ENCODE results near the gene APCDD1. TPM values are rescaled to one million over a fixed set of nuclear protein-coding genes. Genes with fewer than 3 reads are reported as not detected.

The APCDD1 gene
- total RNA-seq, 2 experiments from 2014 or later = not detected

DNA sequence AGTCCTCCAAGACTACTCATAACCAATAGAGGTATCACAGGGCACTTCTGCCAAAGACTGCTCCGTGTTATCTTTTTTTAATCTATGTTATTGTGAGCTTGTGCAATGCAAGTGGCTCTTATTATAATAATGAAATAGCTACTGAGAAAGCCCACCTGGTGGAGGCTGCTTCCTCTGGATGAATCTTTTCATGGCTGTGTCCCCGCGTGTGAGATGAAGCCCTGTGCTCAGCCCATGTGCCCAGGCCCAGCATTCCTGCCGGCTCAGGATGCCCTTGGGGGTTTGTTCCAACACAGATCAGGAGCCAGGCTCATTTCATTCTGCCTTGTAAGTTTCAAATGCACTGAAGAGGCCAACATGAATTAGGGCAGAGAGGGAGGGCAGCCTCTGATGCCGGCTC is 18.7 kb downstream of the APCDD1 start:
- peaks cover 10 to 15% of the 10 kb centered on the region in 2 experiments for H3K27me3 ChIP-seq (ENCODE audit: control insufficient read depth in 1 of 2, insufficient read depth in 2 of 2, low read length in 2 of 2)
- TF ChIP-seq, protein P1, sequence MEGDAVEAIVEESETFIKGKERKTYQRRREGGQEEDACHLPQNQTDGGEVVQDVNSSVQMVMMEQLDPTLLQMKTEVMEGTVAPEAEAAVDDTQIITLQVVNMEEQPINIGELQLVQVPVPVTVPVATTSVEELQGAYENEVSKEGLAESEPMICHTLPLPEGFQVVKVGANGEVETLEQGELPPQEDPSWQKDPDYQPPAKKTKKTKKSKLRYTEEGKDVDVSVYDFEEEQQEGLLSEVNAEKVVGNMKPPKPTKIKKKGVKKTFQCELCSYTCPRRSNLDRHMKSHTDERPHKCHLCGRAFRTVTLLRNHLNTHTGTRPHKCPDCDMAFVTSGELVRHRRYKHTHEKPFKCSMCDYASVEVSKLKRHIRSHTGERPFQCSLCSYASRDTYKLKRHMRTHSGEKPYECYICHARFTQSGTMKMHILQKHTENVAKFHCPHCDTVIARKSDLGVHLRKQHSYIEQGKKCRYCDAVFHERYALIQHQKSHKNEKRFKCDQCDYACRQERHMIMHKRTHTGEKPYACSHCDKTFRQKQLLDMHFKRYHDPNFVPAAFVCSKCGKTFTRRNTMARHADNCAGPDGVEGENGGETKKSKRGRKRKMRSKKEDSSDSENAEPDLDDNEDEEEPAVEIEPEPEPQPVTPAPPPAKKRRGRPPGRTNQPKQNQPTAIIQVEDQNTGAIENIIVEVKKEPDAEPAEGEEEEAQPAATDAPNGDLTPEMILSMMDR (IDR thresholded peaks at IDR 0.05) = no peak
- no peak overlapping the region for H3K4me3 ChIP-seq (ENCODE audit: low read length)
- Mint-ChIP-seq H3K27me3 (peaks cover 31% of the 10 kb centered on the region), H3K36me3 (ENCODE audit: low read depth) (no peaks in the 10 kb centered on the region), H3K4me3 (no peak overlapping the region), H3K9me3 (no peaks in the 10 kb centered on the region), H3K27ac (no peak overlapping the region), H3K4me1 (ENCODE audit: low read depth) (no peaks in the 10 kb centered on the region)
- no peak overlapping the region for H3K27ac ChIP-seq (ENCODE audit: low read depth in 1 of 2, low read length in 2 of 2)
- H3K9me3 ChIP-seq (ENCODE audit: control insufficient read depth in 1 of 2, insufficient read depth in 1 of 2, low read length in 2 of 2) = peaks cover 0 to 2% of the 10 kb centered on the region in 2 experiments
- no peaks in the 10 kb centered on the region for H3K36me3 ChIP-seq (ENCODE audit: insufficient read depth, low read length)
- no peaks in the 10 kb centered on the region for H3K4me1 ChIP-seq (ENCODE audit: insufficient read depth, low read length)
- CTCF ChIA-PET = no interaction called here
- intact Hi-C loops (cut with DNase I, micrococcal nuclease) = no loop called here
- ATAC-seq (ENCODE audit: poor library complexity) (no peak), DNase-seq (no peak)
- POLR2A ChIA-PET = no interaction called here

DNA sequence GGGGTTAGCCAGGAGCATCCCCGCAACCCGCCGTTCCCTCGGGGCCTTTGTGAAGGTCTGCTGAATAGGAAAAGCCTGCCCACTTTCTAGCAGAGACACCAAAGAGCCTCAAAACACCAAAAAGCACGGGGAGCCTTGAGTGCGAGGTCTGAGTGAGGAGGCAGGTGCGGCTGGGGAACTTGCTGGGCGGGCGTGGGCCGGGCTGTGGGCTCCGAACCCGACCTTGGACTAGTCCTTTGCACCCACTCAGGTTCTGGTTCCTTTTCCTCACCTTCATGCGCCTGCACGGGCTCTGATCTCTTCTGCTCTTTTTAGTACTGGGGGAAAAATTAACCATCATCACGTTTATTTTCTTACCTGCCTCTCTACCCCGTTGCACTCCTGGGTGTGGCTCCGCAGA is 19.9 kb downstream of the APCDD1 start:
- Mint-ChIP-seq H3K27ac (no peak overlapping the region), H3K4me3 (no peak overlapping the region), H3K9me3 (no peaks in the 10 kb centered on the region), H3K4me1 (ENCODE audit: low read depth) (no peaks in the 10 kb centered on the region), H3K36me3 (ENCODE audit: low read depth) (no peaks in the 10 kb centered on the region), H3K27me3 (peaks cover 38% of the 10 kb centered on the region)
- peaks cover 13 to 15% of the 10 kb centered on the region in 2 experiments for H3K27me3 ChIP-seq (ENCODE audit: control insufficient read depth in 1 of 2, insufficient read depth in 2 of 2, low read length in 2 of 2)
- H3K4me3 ChIP-seq (ENCODE audit: low read length) = no peak overlapping the region
- DNase-seq = no peak
- CTCF ChIA-PET = no interaction called here
- H3K9me3 ChIP-seq (ENCODE audit: control insufficient read depth in 1 of 2, insufficient read depth in 1 of 2, low read length in 2 of 2) = peaks cover 0 to 4% of the 10 kb centered on the region in 2 experiments
- no peak overlapping the region for H3K27ac ChIP-seq (ENCODE audit: low read depth in 1 of 2, low read length in 2 of 2)
- intact Hi-C loops (cut with DNase I, micrococcal nuclease) = no loop called here
- ATAC-seq (ENCODE audit: poor library complexity) = no peak
- no peaks in the 10 kb centered on the region for H3K36me3 ChIP-seq (ENCODE audit: insufficient read depth, low read length)
- H3K4me1 ChIP-seq (ENCODE audit: insufficient read depth, low read length) = no peaks in the 10 kb centered on the region
- POLR2A ChIA-PET = no interaction called here
- TF ChIP-seq, protein P1 (IDR thresholded peaks at IDR 0.05) = no peak

DNA sequence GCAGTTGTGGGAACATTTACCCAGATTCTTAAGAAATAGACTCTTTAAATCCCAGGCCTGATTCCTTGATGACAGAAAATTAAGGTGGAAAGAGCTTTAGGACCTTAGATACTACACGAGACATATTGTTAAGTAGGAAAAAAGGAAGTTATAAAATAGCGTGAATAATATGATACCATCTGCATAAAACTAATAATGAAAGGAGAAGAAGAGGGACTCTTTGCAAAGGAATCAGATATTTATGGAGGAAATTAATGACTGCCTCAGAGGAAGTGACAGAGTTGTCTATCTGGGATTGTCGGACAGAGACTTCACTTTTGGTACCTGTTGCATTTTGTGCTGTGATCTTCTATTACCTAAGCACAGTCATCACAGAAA is 20.8 kb downstream of the APCDD1 start:
- CTCF ChIA-PET = no interaction called here
- intact Hi-C loops (cut with DNase I, micrococcal nuclease) = no loop called here
- no peak overlapping the region for H3K4me3 Mint-ChIP-seq

More for the DNA sequence above, 20.8 kb downstream of the APCDD1 start:
- H3K4me1 Mint-ChIP-seq (ENCODE audit: low read depth) = no peaks in the 10 kb centered on the region
- H3K27me3 Mint-ChIP-seq = peaks cover 38% of the 10 kb centered on the region
- peaks cover 13 to 15% of the 10 kb centered on the region in 2 experiments for H3K27me3 ChIP-seq (ENCODE audit: control insufficient read depth in 1 of 2, insufficient read depth in 2 of 2, low read length in 2 of 2)
- H3K9me3 ChIP-seq (ENCODE audit: control insufficient read depth in 1 of 2, insufficient read depth in 1 of 2, low read length in 2 of 2) = peaks cover 0 to 4% of the 10 kb centered on the region in 2 experiments
- TF ChIP-seq, protein P1 (IDR thresholded peaks at IDR 0.05) = no peak
- H3K36me3 Mint-ChIP-seq (ENCODE audit: low read depth) = no peaks in the 10 kb centered on the region
- H3K4me1 ChIP-seq (ENCODE audit: insufficient read depth, low read length) = no peaks in the 10 kb centered on the region
- no peak for DNase-seq
- H3K27ac Mint-ChIP-seq = no peak overlapping the region
- POLR2A ChIA-PET = no interaction called here
- no peak overlapping the region for H3K4me3 ChIP-seq (ENCODE audit: low read length)
- no peaks in the 10 kb centered on the region for H3K9me3 Mint-ChIP-seq
- no peak overlapping the region for H3K27ac ChIP-seq (ENCODE audit: low read depth in 1 of 2, low read length in 2 of 2)
- H3K36me3 ChIP-seq (ENCODE audit: insufficient read depth, low read length) = no peaks in the 10 kb centered on the region
- ATAC-seq (ENCODE audit: poor library complexity) = no peak

All from CD4-positive, alpha-beta T cell (primary cell).